HUDEP-2 (cell line): Measurements from ENCODE around the gene SPTSSA.
"Not testable (repeated sequence)": the region's sequence is repeated elsewhere in the genome, so short reads cannot be mapped to it uniquely, and the experiment has no call there.

Experiments used
- DNase-seq, 76 experiments: peaks; one replicate each; lab custom pipeline; 2025; ENCODE audit not compliant: unreplicated experiment in 76 of 76; lab: John Stamatoyannopoulos, UW

Gene SPTSSA

GRCh38 chr14:34462132-34462893 lies at the start of gene SPTSSA:
TSS of gene SPTSSA (minus strand) at chr14:34462240. CDS start at chr14:34462207, 33 bp downstream.
- DNase-seq: peak in 75 of 76 experiments; percentile 23 to 92 (median 79)

- peak in 1 of 76 experiments; percentile 17 for DNase-seq
These were observed 45.8 kb upstream of the SPTSSA start for GRCh38 chr14:34507884-34508283.

GRCh38 chr14:34507459-34507858 lies 45.4 kb upstream of the SPTSSA start:
- DNase-seq: no peak

GRCh38 chr14:34505124-34505491 lies 43.1 kb upstream of the SPTSSA start:
- DNase-seq: not testable (repeated sequence)

- DNase-seq: not testable (repeated sequence)
These were observed 42.0 kb upstream of the SPTSSA start for GRCh38 chr14:34504027-34504426.

- no peak for DNase-seq
These were observed 40.6 kb upstream of the SPTSSA start for GRCh38 chr14:34502545-34503225.

GRCh38 chr14:34502001-34502400 lies 40.0 kb upstream of the SPTSSA start:
- DNase-seq: no peak

- no peak for DNase-seq
These were observed 39.1 kb upstream of the SPTSSA start for GRCh38 chr14:34501004-34501580.

- DNase-seq: peak in 17 of 76 experiments; percentile 1 to 29 (median 5)
These were observed 36.8 kb upstream of the SPTSSA start for GRCh38 chr14:34498684-34499412.

GRCh38 chr14:34496679-34497513 lies 34.9 kb upstream of the SPTSSA start:
- DNase-seq: no peak

- no peak for DNase-seq
These were observed 34.1 kb upstream of the SPTSSA start for GRCh38 chr14:34496007-34496678.

- no peak for DNase-seq
These were observed 27.3 kb upstream of the SPTSSA start for GRCh38 chr14:34489324-34489723.

GRCh38 chr14:34488528-34488927 lies 26.5 kb upstream of the SPTSSA start:
- DNase-seq: no peak

- no peak for DNase-seq
These were observed 22.7 kb upstream of the SPTSSA start for GRCh38 chr14:34484726-34485125.

GRCh38 chr14:34482463-34482862 lies 20.4 kb upstream of the SPTSSA start:
- no peak for DNase-seq

GRCh38 chr14:34479694-34480093 lies 17.7 kb upstream of the SPTSSA start:
- DNase-seq: no peak

GRCh38 chr14:34478261-34478660 lies 16.2 kb upstream of the SPTSSA start:
- no peak for DNase-seq

- not testable (repeated sequence) for DNase-seq
These were observed 14.0 kb upstream of the SPTSSA start for GRCh38 chr14:34476036-34476435.

- no peak for DNase-seq
These were observed 13.1 kb upstream of the SPTSSA start for GRCh38 chr14:34475163-34475562.
